RWPE2 (cell line): ENCODE measurements around the gene CRB3.

Experiments used
- ATAC-seq: fragments of 200-7000 bp; cut with Tn5 transposase; 3 replicates; pipeline ENCODE4 v1.9.1; 2021; ENCODE audit warnings: low read depth
- DNase-seq: peaks from one replicate; pipeline ENCODE4 v3.0.0-alpha.2; 2020; ENCODE audit warnings: low spot score
- H3K27ac ChIP-seq: fragments of 450-650 bp; 2 replicates; pipeline ENCODE4 v1.5.1; 2017; ENCODE audit warnings: mild to moderate bottlenecking; ENCODE audit not compliant: poor library complexity, severe bottlenecking
- H3K27me3 ChIP-seq: fragments of 250-450 bp; sonication (Bioruptor Pico); 2 replicates; pipeline ENCODE4 v1.5.1; 2021; ENCODE audit warnings: mild to moderate bottlenecking, moderate library complexity; ENCODE audit not compliant: insufficient read depth, poor library complexity, severe bottlenecking
- H3K36me3 ChIP-seq: fragments of 250-450 bp; sonication (Bioruptor Pico); 2 replicates; pipeline ENCODE4 v1.5.1; 2020; ENCODE audit warnings: low read depth, mild to moderate bottlenecking, moderate library complexity
- H3K4me1 ChIP-seq: fragments of 250-450 bp; sonication (Bioruptor Pico); 2 replicates; pipeline ENCODE4 v1.5.1; 2021; ENCODE audit warnings: mild to moderate bottlenecking, moderate library complexity; ENCODE audit not compliant: insufficient read depth, poor library complexity, severe bottlenecking
- H3K4me3 ChIP-seq: fragments of 250-450 bp; sonication (Bioruptor Pico); 2 replicates; pipeline ENCODE4 v1.5.1; 2021; ENCODE audit warnings: mild to moderate bottlenecking, moderate library complexity; ENCODE audit not compliant: severe bottlenecking
- H3K9me3 ChIP-seq: fragments of 250-450 bp; sonication (Bioruptor Pico); 2 replicates; pipeline ENCODE4 v1.5.1; 2021; ENCODE audit warnings: mild to moderate bottlenecking, moderate library complexity; ENCODE audit not compliant: severe bottlenecking
- TF ChIP-seq, protein P1 (sequence below): fragments of 450-650 bp; IDR thresholded peaks from one replicate; pipeline ENCODE4 v1.5.1; 2017; ENCODE audit warnings: mild to moderate bottlenecking, moderate library complexity; ENCODE audit not compliant: poor library complexity, severe bottlenecking

CRB3 gene

DNA sequence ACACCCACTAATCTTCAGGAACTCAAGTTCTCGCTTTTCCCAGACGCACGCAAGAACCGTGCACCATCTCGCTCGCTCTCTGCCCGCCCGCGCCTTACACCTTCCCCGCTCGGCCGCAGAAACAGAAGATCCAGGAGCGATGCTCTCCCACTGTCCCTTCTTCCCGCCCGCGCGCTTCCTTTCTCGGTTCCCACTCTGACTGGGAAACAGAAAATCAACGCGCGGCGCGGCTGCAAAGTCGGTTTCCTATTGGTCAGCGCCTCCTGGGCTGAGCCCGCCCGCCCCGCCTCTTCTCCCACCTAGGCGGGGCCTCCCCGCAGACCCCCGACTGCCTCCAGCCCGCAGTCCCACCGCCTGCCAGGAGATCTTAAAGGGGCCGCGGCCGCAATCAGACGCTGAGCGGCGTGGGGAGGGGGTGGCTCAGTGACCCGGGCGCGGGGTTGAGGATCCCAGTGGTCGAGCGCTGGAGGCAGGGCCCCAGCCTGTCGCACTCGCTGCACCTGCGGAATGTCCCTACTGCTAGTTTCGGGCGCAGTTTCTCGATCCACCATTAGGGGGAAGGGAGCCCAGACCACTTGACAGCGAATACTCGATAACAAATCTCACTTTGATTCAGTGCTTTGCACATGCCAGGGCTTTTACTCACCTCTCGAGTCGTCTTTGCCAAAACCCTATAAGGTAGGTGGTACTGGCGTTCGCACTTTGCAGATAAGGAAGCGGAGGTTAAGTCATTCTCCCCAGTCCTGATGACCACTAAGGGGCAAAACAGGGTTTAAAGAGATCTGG lies 3.8 kb upstream of the CRB3 start:
- Histone ChIP-seq H3K36me3 (no peaks in the 10 kb centered on the region), H3K4me3 (peak overlapping the region; percentile 48), H3K27me3 (no peaks in the 10 kb centered on the region), H3K4me1 (no peaks in the 10 kb centered on the region), H3K9me3 (no peaks in the 10 kb centered on the region), H3K27ac (peak overlapping the region; percentile 29)
- DNase-seq (peak; percentile 98), ATAC-seq (peak; percentile 82)
- TF ChIP-seq, protein P1, sequence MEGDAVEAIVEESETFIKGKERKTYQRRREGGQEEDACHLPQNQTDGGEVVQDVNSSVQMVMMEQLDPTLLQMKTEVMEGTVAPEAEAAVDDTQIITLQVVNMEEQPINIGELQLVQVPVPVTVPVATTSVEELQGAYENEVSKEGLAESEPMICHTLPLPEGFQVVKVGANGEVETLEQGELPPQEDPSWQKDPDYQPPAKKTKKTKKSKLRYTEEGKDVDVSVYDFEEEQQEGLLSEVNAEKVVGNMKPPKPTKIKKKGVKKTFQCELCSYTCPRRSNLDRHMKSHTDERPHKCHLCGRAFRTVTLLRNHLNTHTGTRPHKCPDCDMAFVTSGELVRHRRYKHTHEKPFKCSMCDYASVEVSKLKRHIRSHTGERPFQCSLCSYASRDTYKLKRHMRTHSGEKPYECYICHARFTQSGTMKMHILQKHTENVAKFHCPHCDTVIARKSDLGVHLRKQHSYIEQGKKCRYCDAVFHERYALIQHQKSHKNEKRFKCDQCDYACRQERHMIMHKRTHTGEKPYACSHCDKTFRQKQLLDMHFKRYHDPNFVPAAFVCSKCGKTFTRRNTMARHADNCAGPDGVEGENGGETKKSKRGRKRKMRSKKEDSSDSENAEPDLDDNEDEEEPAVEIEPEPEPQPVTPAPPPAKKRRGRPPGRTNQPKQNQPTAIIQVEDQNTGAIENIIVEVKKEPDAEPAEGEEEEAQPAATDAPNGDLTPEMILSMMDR = peak; percentile 49

DNA sequence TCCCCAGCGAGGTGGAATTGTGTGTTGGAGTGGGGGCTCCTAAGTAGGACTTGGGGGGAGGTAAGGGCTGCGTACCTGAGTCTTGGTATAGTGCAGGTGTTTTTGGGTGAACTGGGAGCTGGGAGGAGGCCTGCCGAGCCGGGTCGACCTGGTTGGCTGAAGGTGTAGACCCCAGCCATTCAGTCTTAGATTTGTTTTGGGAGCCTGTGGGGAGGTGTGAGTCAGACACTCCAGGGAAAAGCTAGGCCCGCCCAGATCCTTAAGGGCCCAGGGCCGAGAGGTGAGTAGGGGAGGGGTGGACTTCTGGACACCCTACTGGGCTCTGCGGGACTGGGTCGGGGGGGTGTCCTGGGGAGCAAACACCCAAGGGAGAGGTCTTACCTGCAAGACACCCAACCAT lies 935 bp downstream of the CRB3 start:
- ATAC-seq (no peak), DNase-seq (no peak)
- peak overlapping the region; percentile 68 for H3K4me3 ChIP-seq
- no peaks in the 10 kb centered on the region for H3K4me1 ChIP-seq
- no peaks in the 10 kb centered on the region for H3K9me3 ChIP-seq
- H3K27me3 ChIP-seq = no peaks in the 10 kb centered on the region
- TF ChIP-seq, protein P1 = no peak
- no peaks in the 10 kb centered on the region for H3K36me3 ChIP-seq
- no peak overlapping the region for H3K27ac ChIP-seq

DNA sequence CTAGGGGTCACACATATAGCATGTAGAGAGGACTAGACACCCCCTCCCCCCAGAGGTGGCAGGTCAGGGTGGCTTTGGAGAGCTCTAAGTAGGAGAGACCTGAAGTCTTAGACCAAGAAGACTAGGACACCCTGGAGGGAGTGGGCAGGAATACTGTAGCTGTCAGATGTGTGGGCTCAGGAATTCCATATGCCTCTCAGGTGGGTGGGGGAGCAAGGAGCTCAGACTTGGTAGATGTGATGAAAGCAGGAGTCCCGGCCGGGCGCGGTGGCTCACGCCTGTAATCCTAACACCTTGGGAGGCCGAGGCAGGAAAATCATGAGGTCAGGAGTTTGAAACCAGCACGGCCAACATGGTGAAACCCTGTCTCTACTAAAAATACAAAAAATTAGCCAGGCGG lies 1.6 kb downstream of the CRB3 start:
- DNase-seq = no peak
- TF ChIP-seq, protein P1 = no peak
- no peak overlapping the region for H3K27ac ChIP-seq
- H3K36me3 ChIP-seq = no peaks in the 10 kb centered on the region
- H3K4me3 ChIP-seq = no peak overlapping the region
- no peaks in the 10 kb centered on the region for H3K9me3 ChIP-seq
- no peaks in the 10 kb centered on the region for H3K27me3 ChIP-seq
- ATAC-seq = no peak
- no peaks in the 10 kb centered on the region for H3K4me1 ChIP-seq

GRCh38 chr19:6466526-6467248 lies 2.6 kb downstream of the CRB3 start:
- DNase-seq (no peak), ATAC-seq (no peak)
- H3K9me3 ChIP-seq = no peaks in the 10 kb centered on the region
- no peaks in the 10 kb centered on the region for H3K27me3 ChIP-seq
- H3K36me3 ChIP-seq = no peaks in the 10 kb centered on the region
- no peaks in the 10 kb centered on the region for H3K4me1 ChIP-seq
- no peak overlapping the region for H3K27ac ChIP-seq
- no peak overlapping the region for H3K4me3 ChIP-seq
- TF ChIP-seq, protein P1 = no peak

DNA sequence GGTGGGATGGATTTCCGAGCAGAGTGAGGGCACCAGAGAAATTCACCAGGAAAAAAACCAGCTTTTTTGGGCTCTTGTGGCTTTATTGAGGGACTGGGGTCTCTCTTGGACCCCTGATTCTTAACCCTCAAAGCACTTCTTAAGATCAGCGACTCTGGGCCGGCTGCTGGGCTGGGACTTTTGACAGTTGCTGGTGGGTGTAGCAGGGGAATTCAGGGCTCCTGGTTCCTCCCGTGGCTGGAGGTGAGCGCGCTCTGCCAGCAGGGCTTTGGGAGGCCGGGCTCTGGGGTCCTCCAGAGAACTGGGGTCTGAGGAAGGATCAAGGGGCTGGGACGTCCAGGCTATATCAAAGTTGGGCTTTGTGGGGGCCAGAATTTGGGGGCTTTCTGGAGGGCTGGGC lies 3.3 kb downstream of the CRB3 start:
- Histone ChIP-seq H3K9me3 (no peaks in the 10 kb centered on the region), H3K4me1 (no peaks in the 10 kb centered on the region), H3K27ac (no peak overlapping the region), H3K27me3 (no peaks in the 10 kb centered on the region), H3K4me3 (no peak overlapping the region), H3K36me3 (no peaks in the 10 kb centered on the region)
- ATAC-seq (no peak), DNase-seq (no peak)
- TF ChIP-seq, protein P1 = no peak
